Gastrocnemius medialis (tissue), 4 donors: ENCODE results near the gene CH25H. TPM values are rescaled to one million over a fixed set of nuclear protein-coding genes. Genes with fewer than 3 reads are reported as not detected.

ENCODE experiments used
- ATAC-seq, 2 donors: fragments of 150-250 bp; one replicate each; pipeline ENCODE4 v1.9.1; 2016
- DNase-seq, 2 donors: peaks; one replicate each; pipeline ENCODE4 v3.0.0-alpha.2; 2019
- H3K27ac ChIP-seq, 4 donors: fragments of 200-600 bp; sonication (generic); 1 replicate in 1 of 4; 2 replicates in 3 of 4; pipeline ENCODE4 v1.5.1; 2016 to 2018; ENCODE audit warnings: mild to moderate bottlenecking in 2 of 4, moderate library complexity in 1 of 4
- H3K27me3 ChIP-seq, 3 donors: fragments of 200-600 bp; sonication (generic) in 2 of 3; 1 replicate in 1 of 3; 2 replicates in 2 of 3; pipeline versions ENCODE4 v1.5.1 to v1.6.0; 2016 to 2019; ENCODE audit warnings: mild to moderate bottlenecking in 1 of 3, moderate library complexity in 1 of 3
- H3K36me3 ChIP-seq, 2 donors: fragments of 200-600 bp; sonication (generic) in 1 of 2; one replicate each; pipeline ENCODE4 v1.5.1; 2017 to 2018
- H3K4me1 ChIP-seq, 2 donors: fragments of 200-600 bp; sonication (generic) in 1 of 2; one replicate each; pipeline ENCODE4 v1.5.1; 2016 to 2017; ENCODE audit warnings: mild to moderate bottlenecking in 2 of 2
- H3K4me3 ChIP-seq, 4 donors: fragments of 200-600 bp; sonication (generic) in 3 of 4; 1 replicate in 1 of 4; 2 replicates in 3 of 4; pipeline ENCODE4 v1.5.1; 2016 to 2019; ENCODE audit warnings: mild to moderate bottlenecking in 2 of 4
- H3K9me3 ChIP-seq, 3 donors: fragments of 200-600 bp; sonication (generic) in 2 of 3; 1 replicate in 1 of 3; 2 replicates in 2 of 3; pipeline ENCODE4 v1.5.1; 2016 to 2019
- CTCF ChIP-seq, 5 experiments: fragments of 450-650 bp in 3 of 5; fragments of 200-600 bp in 2 of 5; sonication (generic) in 2 of 5; IDR thresholded peaks in 4 of 5; conservative IDR thresholded peaks in 1 of 5; 1 replicate in 4 of 5; 2 replicates in 1 of 5; pipeline ENCODE4 v1.5.1; 2016 to 2019; ENCODE audit warnings: antibody characterized with exemption in 5 of 5, mild to moderate bottlenecking in 3 of 5, moderate library complexity in 3 of 5
- POLR2A ChIP-seq, 2 donors: fragments of 450-650 bp; IDR thresholded peaks; one replicate each; pipeline ENCODE4 v1.6.1; 2017; ENCODE audit warnings: antibody characterized with exemption in 2 of 2, mild to moderate bottlenecking in 2 of 2, moderate library complexity in 2 of 2
- in situ Hi-C, 4 donors: fragments of 200-750 bp; cut with MboI; loops; one replicate each; pipeline versions ENCODE4 v1.15.0 to v1.8.0; 2017; ENCODE audit warnings: low sequenced_read_pairs in 4 of 4
- intact Hi-C: fragments of 100-400 bp; cut with DNase I; formaldehyde crosslinking; loops from one replicate; pipeline ENCODE4 v1.15.1; 2023; ENCODE audit warnings: low total_unique reads
- total RNA-seq, 4 donors: library from RNA; depleted of rRNA; stranded (reverse); fragments of >200 nt; gene quantifications; one replicate each; pipeline versions ENCODE4 v1.1.0 to v1.2.3, GENCODE V29; 2016

CH25H gene
- total RNA-seq, 4 donors from 2014 or later, result 0.85 to 1.1 TPM; not detected in 2

- TF ChIP-seq POLR2A (IDR thresholded peaks at IDR 0.05), result no peak
- TF ChIP-seq CTCF (IDR thresholded peaks at IDR 0.05 in 4 of 5, conservative IDR thresholded peaks at IDR 0.05 in 1 of 5), result no peak
- no peak overlapping the region for H3K27ac ChIP-seq
- H3K4me1 ChIP-seq, result no peaks in the 10 kb centered on the region
- no peaks in the 10 kb centered on the region for H3K27me3 ChIP-seq
- intact Hi-C loops (no loop called here), in situ Hi-C loops (no loop called here)
- DNase-seq (no peak), ATAC-seq (no peak)
- H3K36me3 ChIP-seq, result no peaks in the 10 kb centered on the region
- no peaks in the 10 kb centered on the region for H3K9me3 ChIP-seq
- H3K4me3 ChIP-seq, result no peak overlapping the region
These were observed 47.8 kb downstream of the CH25H start for GRCh38 chr10:89159316-89159715.

- Histone ChIP-seq H3K4me1 (no peaks in the 10 kb centered on the region), H3K36me3 (no peaks in the 10 kb centered on the region), H3K27ac (no peak overlapping the region), H3K27me3 (no peaks in the 10 kb centered on the region), H3K4me3 (no peak overlapping the region), H3K9me3 (no peaks in the 10 kb centered on the region)
- no peak for TF ChIP-seq POLR2A (IDR thresholded peaks at IDR 0.05)
- no peak for TF ChIP-seq CTCF (IDR thresholded peaks at IDR 0.05 in 4 of 5, conservative IDR thresholded peaks at IDR 0.05 in 1 of 5)
- no peak for DNase-seq
- intact Hi-C loops (no loop called here), in situ Hi-C loops (no loop called here)
- ATAC-seq, result no peak
These were observed 48.7 kb downstream of the CH25H start for GRCh38 chr10:89158446-89158845.

- intact Hi-C loops, result no loop called here
- H3K9me3 ChIP-seq, result no peaks in the 10 kb centered on the region
- in situ Hi-C loops, result no loop called here
- no peaks in the 10 kb centered on the region for H3K36me3 ChIP-seq
- no peaks in the 10 kb centered on the region for H3K4me1 ChIP-seq
- no peaks in the 10 kb centered on the region for H3K27me3 ChIP-seq
- no peak overlapping the region for H3K27ac ChIP-seq
- DNase-seq, result no peak
- TF ChIP-seq CTCF (IDR thresholded peaks at IDR 0.05 in 4 of 5, conservative IDR thresholded peaks at IDR 0.05 in 1 of 5) (no peak), POLR2A (IDR thresholded peaks at IDR 0.05) (no peak)
- ATAC-seq, result no peak
- no peak overlapping the region for H3K4me3 ChIP-seq
These were observed 50.8 kb downstream of the CH25H start for GRCh38 chr10:89156161-89156835.

Other genes with a start within 250 kb of the CH25H start
- 1 to 10 TPM; 2.7 to 5.9 (median 4.9) TPM for gene FAS, start 216.5 kb downstream of the CH25H start, total RNA-seq
- 10 to 100 TPM in 2 of 4 donors, 1 to 10 TPM in 2; 7.7 to 11.4 (median 9.3) TPM for gene LIPA, start 44.5 kb upstream of the CH25H start, total RNA-seq
- 1 to 10 TPM in 1 of 4 donors, under 1 TPM in 3; 0.41 to 2.1 (median 0.78) TPM for gene IFIT2, start 94.7 kb upstream of the CH25H start, total RNA-seq
- gene IFIT3, start 120.7 kb upstream of the CH25H start, total RNA-seq, result 1 to 10 TPM; 2.2 to 8.9 (median 3.7) TPM
- gene IFIT1B, start 170.7 kb upstream of the CH25H start, total RNA-seq, result not detected
- 1 to 10 TPM; 1.8 to 8.9 (median 3.0) TPM for gene IFIT1, start 185.3 kb upstream of the CH25H start, total RNA-seq
- gene IFIT5, start 207.3 kb upstream of the CH25H start, total RNA-seq, result 1 to 10 TPM; 2.4 to 5.5 (median 3.3) TPM